Measurements from ENCODE around the gene MAGI2.

Gene MAGI2

DNA sequence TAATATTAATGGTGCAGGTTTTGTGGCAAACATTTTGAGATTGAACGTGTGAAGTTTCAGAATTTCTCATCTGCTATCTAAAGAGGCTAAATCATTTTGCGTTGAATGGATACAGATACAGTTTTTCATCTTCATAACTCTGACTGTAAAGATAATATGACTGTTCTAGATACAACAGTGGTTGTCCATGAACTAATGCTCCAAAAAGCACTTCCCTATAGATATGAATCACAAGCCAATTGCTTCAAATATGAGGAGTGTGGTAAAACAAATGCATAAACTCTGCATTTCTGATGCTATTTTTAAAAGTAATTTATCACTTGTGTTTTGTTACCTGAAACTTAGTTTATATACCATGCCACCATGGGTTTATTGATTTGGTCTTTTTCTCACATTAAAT lies 750.1 kb downstream of the MAGI2 start:
- no peak for DNase-seq

DNA sequence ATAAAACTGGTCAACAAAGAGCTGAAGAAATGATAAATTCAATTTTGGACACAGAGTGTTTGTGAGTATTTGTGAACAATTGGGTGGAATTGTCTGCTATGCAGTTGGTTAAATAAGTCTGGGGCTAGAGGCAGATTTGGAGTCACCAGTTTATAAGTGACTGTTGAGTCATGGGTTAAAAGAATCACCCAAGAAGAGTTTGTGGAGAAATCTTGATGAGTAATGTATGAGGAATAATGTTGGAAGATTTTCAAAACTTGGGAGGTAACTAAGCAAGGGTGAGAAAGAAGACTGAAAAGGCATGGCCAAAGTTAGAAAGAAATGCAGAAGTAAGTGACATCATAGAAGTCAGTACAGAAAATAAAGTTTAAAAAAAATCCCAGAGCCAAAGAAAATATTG lies 750.7 kb downstream of the MAGI2 start:
- DNase-seq, result no peak

DNA sequence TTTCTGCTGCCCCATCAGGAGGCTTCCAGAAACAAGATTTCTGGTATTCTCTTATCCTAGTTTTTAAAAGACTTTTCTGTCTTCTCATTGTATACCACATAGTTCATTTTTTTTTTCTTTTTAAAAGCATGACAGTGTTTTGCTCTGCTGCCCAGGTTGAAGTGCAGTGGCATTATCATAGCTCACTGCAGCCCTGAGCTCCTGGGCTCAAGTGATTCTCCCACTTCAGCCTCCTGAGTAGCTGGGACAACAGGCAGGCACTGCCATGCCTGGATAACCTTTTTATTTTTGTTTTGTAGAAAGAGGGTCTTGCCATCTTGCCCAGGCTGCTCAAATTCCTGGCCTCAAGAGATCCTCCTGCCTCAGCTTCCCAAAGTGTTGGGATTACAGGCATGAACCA lies 757.6 kb downstream of the MAGI2 start:
- DNase-seq, result no peak

DNA sequence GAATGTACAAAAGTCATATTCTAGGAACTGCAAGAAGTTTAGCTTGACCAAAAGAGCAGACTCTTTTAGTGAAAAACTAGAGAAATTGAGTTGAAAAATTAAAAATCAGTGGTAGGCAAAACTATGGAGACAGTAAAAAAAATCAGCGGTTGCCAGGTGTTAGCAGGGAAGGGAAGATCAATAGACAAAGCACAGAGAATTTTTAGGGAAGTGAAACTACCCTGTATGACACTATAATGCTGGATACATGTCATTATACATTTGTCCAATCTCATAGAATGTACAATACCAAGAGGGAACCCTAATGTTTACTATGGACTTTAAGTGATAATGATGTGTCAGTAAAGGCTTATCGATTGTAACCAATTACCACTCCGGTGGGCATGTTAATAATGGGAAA lies 761.9 kb downstream of the MAGI2 start:
- DNase-seq, result no peak

DNA sequence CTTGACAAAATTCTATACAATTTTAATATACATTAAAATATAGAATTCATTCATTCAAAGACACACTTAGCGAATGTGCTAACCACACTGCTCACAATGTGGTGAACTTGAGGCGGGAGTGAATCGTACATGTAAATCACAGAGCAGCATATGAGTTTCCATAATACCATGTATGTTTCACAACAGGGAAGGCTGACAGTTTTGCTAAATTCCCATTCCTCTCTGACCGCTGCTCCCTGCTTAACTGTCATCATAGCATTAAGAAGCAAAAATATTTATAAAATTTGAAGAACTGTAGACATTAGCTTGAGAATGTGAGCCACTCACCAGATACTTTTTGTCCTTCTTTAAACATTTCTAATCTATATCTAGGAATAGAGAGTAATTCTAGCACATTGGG lies 763.3 kb downstream of the MAGI2 start:
- DNase-seq, result no peak

DNA sequence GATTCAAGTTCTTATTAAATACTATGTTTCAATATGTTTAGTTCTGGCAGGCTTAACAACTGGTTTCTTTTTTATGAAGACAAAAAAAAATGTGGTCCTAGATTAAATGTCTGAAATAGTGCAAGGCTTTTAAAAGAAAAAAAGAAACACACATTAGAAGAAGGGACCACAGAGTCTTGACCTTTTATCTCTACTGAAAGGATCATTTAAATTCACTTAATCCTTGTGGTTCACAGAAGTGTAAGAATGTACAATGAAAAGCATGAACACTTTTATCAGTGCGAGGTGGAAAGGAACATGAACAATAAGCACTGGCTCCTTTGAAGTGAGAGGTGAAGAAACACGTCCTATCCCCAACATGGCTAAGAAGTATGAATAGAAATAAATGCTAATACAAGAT lies 765.1 kb downstream of the MAGI2 start:
- no peak for DNase-seq

DNA sequence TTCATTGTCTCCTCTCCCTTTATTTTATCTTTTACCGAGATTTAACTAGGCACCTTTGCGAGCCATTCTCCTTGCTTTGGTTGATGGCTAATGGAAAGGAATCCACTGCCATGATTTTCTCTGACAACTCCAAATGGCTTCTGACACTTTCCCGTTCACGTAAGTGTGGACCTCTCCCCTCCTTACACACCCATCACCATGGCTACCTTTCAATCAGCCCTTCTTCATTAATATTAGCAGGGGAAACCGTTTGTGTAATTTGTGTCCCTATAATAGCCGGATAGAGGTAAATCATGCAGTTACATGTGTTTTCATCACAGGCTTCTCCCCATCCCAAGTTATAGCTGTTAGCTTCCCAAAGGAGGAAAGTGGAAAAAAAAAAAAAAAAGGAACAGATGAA lies 767.3 kb downstream of the MAGI2 start:
- no peak for DNase-seq

DNA sequence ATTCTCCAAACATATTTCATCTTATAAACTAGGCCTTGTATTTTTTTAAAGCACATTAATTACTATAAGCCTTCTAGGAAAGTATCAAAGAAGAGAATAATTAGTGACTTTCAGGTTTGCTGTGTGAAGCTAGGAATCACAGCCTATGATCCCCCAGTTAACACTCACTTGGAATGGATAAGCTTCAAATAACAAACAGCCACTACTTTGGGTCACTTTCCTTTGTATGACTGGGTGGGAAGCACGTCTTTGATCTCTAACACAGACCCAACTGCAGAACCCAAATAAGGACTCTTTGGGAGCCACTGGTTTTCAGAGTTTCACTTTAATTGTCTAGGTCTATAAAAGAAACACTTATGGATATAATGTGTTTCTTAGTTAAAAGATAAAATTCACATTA lies 769.3 kb downstream of the MAGI2 start:
- no peak for DNase-seq

DNA sequence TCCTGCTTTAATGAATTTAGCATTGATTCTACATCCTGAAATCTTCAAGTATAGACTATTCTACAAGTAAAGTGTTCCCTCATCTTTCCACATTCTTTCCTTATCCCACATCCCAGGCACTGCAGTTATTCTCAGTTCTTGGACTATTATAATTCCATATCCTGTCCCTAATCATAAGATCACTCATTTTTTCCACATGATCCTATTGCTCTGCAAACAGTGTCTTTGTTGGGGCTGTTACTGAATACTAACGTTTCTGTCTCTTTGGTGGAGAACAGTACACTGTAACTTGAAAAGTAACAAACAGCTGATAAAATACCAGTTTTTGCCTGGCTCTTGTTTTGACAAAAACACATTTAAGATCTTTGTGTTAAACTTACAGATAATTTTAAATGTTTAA lies 769.9 kb downstream of the MAGI2 start:
- DNase-seq, result no peak

DNA sequence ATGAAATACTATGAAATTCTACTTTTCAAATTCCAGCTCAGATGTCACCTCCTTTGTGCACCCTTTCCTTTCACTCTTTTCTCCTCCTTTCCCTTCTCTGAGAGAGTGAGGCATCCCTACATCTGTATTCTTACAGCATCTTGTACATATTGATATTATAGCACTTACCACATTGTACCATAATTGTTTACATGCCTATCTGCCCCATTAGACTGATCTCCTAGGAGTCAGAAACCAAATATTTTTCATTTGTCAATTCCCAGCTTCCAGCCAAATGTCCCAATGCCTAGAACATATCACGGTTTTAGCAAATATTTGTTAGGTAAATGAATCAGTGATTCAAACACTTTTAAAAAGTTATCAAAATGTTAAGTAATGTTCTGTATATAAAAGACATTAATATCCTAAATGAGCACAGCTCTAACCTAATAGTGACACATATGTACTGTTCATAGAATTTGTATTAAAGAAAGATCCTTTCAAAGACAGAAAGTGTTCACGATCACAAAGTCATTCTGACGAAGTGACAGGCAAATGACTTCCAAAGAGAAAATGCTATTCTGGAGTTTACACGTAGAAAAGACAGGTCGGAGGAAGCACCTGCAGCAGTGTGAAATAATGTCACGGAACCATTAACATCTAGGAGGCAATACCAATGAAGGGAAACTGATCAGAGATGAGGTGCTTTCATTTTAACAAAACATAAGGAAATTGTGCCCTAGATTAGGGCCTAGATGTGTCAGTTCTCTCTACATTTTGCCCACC lies 774.2 kb downstream of the MAGI2 start:
- no peak for DNase-seq

DNA sequence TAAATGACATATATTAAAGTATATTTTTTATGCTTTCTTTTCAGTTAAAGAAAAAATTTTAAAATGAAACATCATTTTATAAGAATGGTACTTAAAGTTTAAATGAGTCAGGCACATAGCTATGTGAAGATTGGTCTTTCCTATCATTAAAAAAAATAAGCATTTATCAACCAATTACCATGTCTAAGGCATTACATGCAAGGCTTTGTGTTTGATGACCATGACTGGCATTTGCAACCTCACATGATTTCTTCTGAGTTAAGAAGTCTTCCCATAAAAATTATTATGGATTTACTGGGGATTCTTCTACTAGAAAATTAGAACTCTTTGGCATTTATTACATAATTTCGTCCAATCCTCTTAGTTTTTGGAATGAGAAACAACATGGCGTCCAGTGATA lies 776.1 kb downstream of the MAGI2 start:
- DNase-seq, result no peak

DNA sequence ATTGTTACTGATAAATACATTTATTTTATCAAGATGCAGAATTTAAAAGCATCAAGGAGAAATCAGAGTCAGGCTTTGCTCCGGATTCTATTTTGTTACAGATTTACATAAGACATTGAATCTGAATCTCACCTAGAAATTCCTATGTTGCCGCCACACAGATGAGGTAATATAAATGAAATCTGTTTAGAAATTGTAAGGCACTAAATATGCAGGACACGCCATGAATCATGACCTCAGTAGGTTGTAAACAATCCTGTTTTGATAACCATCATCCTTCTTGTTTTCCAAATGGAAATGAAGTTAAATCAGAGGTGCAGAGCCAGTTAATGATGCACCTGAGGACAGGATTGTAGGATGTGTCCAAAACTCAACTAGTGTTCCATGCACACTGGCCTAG lies 778.0 kb downstream of the MAGI2 start:
- no peak for DNase-seq

DNA sequence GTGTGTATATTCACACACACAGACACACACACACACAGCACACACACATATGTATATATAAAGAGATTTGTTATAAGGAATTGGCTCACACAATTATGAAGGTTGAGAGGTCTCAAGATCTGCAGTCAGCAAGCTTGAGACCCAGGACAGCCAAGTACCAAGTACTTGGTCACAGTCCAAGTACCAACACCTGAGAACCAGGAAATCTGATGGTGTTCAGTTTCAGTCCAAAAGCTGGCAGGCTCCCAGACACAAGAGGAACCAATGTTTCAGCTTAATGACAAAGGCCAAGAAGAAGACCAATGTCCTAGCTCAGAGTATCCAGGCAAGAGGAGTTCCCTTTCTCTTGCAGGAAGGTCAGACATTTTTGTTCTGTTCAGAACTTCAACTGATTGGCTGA lies 780.2 kb downstream of the MAGI2 start:
- no peak for DNase-seq

DNA sequence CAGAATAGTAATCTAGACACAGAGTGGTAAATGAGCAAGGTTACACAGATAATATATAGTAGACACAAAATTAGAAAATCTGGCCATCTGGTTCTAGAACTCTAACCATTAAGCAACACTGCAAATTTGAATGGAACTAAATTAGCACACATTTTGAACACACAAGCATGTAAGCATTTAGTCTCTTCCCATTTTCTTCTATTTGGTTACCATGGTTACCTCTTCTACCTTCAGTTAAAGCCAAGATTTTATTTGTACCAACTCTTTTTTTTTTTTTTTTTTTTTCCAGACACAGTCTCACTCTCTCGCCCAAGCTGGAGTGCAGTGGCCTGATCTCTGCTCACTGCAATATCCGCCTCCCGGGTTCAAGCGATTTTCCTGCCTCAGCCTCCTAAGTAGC lies 790.5 kb downstream of the MAGI2 start:
- no peak for DNase-seq

DNA sequence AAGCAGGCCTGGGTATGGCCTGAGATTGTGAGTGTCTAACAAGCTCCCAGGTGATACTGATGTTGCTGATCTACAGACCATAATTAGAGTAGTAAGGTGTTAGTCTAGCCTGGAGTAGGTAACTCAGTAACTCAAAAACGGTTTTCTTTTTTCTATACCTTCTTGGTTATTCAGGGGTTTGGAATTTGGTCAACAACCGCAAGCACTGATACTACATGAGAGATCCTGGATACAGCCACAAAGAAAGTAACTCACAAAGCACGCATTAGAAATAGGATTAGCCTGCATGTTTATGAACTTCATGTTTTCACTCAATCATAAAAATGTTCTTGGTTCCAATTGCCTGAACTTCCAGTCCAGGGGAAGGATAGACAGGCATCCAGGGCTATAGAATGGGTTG lies 803.5 kb downstream of the MAGI2 start:
- no peak for DNase-seq

DNA sequence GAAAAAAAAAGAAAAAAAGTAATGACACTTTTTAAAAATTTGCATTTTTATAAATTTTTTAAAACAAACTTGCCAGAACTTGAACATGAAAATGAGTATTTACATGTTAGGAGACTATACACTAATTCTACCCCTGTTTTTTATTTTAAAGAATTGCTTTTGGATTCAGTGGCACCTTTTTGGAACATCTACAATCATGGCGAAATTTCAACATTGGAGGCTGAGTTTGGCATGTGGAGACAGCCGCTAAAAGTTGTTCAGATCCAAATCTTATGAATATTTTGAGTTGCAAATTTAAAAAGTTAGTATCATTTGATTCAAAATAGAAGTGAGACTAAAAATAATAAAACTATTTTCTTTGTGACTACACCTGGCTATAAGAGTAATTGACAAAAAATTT lies 804.2 kb downstream of the MAGI2 start:
- no peak for DNase-seq

DNA sequence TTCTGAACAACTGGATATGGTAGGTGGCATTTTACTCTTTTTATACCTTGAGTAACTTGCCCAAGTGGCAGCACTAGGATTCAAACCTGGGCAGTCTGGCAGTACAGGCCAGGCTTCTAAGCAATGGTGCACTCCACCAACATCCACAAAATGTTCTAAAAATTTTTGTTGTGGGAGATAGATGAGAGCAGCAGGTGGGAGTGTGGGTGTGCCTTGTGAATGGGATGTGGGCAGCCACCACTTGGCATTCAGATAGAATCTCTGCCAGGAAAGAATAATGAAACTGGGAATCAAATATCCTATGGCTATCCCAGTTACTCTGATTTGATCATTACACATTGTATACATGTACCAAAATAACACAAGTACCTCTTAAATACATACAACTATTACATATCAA lies 810.7 kb downstream of the MAGI2 start:
- DNase-seq, result no peak

DNA sequence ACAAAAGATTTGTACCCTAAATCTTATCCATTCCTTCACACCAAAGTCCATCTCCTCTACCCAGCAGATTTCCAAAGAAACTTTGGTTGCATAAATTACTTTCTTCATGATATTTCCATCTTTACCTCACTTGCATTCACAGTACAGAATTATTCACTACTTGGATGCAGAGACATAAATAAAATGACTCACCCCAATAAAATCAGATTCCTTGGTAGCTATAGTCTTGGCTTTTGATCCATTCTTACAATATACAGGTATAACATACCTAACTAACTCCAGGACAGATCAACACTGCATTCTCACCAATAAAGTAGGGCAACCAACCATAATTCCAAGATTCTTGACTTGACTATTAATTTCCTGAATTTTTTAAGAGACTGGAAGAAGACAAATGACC lies 815.1 kb downstream of the MAGI2 start:
- DNase-seq, result no peak

DNA sequence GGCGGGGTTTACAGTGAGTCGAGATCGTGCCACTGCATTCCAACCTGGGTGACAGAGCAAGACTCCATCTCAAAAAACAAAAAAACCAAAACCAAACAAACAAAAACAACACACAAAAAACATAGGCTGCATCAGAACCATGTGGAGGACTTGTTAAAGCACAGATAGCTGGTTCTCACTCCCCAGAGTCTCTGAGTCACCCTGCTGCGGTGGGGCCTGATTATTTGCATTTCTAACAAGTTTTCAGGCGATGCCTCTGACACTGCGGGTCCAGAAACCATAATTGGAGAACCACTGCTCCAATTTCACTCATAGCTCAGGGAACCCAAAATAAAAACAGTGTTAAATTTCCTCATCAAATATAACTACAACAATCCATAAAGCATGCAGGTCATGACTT lies 816.7 kb downstream of the MAGI2 start:
- DNase-seq, result no peak

DNA sequence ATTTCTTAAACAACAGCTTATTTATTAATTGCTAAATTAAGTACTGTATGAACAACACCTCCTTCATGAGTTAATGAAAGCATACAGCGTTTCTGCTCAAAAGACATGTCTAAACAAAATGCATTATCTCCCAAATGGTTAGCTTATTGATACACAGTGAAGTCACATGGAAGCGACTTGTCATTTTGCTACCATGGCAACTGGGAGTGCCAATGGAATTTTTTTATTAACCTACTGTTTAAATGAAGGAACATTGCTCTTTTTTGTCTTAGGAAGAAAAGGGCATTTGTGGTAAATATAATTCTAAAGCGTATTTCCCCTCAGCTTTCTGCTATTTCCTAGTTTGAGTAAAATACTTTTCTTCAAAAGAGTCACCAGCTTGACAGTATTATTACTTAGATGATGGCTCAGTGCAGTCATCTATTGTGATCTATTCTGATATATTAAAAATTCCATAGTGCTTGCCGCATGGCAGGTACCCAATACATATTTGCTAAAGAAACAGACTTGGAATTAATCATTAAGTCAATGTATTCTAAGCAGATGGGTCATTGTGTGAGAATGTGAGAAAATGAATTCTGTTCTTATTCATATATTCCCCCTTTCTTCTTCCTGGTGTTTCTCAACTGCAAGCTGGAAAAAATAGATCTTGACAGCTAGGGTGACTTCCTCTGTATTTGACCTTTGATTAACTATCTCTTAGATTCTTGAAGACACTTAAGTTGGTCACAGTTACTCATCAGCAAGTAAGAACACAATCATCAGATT lies 818.3 kb downstream of the MAGI2 start:
- no peak for DNase-seq

DNA sequence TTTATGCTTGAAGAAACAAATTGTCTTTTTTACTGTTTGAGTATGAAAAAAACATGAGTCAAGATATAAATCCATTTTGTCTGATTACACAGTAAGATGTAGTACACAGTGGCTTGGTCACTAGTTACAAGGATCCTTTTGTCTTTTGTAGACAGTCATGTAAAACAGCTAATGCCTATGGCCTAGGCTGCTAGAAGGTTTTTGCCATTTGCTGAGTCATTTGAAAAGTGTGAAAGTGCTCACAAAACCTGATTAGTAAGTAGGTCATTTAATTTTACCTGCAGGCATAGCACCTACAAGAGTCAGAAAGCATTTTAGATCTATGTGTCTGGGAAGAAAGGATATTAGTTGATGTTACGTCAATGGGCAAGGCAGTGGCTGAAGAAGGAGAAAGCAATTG lies 819.4 kb downstream of the MAGI2 start:
- DNase-seq, result no peak

DNA sequence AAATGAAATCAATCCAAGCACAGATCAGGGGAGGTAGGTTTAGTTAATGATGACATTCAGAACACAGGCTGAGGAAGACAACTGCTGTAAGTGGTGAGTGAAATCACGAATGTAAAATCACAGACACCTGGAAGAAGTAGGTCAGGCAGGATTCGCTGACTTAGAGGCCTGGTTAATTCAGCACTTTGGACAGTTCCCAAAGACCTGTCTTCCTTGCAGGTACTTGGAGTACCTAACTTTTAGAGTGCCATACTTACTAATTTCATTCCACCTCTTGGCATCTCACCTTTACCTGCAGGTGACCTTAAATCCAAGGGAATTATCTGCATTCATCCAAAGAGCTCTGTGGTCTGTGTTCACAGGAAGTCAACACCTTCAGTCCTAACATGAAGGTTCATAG lies 832.5 kb downstream of the MAGI2 start:
- DNase-seq, result no peak

DNA sequence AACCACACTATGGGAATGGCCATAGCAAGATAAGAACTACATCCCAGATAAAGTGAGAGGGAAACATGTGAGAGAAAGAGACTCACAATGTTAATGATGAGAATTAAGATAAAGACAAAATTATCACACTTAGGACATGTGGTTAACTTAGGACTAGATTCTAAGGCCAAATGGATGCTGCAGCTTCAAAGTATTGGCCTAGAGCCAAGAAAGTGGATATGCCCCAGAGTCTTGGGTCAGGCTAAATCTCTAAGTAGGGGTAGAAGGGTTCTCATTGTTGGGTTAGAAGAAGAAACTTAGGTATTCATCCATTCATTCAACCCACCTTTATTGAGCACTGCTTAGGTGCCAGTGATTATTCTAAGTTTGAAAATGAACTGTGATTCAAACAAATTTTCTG lies 836.9 kb downstream of the MAGI2 start:
- no peak for DNase-seq

DNA sequence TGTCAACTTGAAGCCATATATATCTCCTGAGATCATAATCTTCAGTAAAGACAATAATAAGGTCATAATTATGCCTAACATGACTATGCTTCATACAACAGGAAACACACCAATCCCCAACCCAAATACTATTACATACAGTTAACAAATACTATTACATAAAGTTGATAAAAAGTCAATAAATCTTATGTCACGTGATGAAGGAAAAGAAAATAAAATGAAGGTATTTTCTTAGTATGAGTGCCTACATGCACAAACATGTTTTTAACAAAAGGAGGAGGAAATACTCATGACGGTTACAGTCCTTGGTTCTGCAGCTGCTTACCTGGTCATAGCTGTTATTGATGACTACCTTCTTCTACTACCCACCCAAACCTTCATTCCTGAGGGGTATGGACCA lies 844.2 kb downstream of the MAGI2 start:
- no peak for DNase-seq

DNA sequence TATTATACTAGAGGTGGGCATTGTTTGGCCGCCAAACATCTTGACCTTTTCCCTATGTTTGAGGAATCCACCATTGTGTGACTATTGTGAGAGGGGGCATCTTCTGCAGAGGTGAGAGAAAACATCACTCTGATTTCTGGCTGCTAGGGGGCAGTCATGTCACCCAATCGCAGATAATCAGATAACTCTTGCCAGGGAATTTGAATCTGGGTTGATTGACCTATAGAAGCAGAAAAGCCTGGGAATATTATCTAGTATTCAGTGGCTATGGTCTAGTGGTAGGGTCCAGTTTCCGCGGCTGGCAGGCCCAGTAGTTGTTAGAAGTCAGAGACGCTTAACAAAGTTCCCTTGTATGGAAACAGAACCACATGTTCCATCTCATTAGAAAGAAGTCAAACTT lies 846.4 kb downstream of the MAGI2 start:
- DNase-seq, result no peak

Data from activated CD4-positive, alpha-beta T cell treated with anti-CD3 and anti-CD28 coated beads for 4 hours (primary cell).